Dendritic cell treated with granulocyte-macrophage colony-stimulating factor and Interleukin-4, amounts not matched to agents 40 ng/mL and 50 ng/mL, for 4 days (primary cell): ENCODE data around the gene CDCA3.

ENCODE experiments used
- H3K27ac Mint-ChIP-seq: one replicate; pipeline ENCODE4 v1.8.0; 2022; ENCODE audit warnings: mild to moderate bottlenecking, mixed read lengths
- H3K27me3 Mint-ChIP-seq: one replicate; pipeline ENCODE4 v1.8.0; 2022; ENCODE audit warnings: mild to moderate bottlenecking, mixed read lengths
- H3K36me3 Mint-ChIP-seq: one replicate; pipeline ENCODE4 v1.8.0; 2022; ENCODE audit warnings: low read depth, mixed read lengths
- H3K4me1 Mint-ChIP-seq: one replicate; pipeline ENCODE4 v1.8.0; 2022; ENCODE audit warnings: low read depth, mixed read lengths
- H3K4me3 Mint-ChIP-seq: one replicate; pipeline ENCODE4 v1.8.0; 2022; ENCODE audit warnings: mild to moderate bottlenecking, moderate library complexity, mixed read lengths
- H3K9me3 Mint-ChIP-seq: one replicate; pipeline ENCODE4 v1.8.0; 2022; ENCODE audit warnings: mixed read lengths
- intact Hi-C: fragments of 100-400 bp; cut with micrococcal nuclease; formaldehyde crosslinking; loops from one replicate; pipeline ENCODE4 v1.15.0; 2022

CDCA3 gene

DNA sequence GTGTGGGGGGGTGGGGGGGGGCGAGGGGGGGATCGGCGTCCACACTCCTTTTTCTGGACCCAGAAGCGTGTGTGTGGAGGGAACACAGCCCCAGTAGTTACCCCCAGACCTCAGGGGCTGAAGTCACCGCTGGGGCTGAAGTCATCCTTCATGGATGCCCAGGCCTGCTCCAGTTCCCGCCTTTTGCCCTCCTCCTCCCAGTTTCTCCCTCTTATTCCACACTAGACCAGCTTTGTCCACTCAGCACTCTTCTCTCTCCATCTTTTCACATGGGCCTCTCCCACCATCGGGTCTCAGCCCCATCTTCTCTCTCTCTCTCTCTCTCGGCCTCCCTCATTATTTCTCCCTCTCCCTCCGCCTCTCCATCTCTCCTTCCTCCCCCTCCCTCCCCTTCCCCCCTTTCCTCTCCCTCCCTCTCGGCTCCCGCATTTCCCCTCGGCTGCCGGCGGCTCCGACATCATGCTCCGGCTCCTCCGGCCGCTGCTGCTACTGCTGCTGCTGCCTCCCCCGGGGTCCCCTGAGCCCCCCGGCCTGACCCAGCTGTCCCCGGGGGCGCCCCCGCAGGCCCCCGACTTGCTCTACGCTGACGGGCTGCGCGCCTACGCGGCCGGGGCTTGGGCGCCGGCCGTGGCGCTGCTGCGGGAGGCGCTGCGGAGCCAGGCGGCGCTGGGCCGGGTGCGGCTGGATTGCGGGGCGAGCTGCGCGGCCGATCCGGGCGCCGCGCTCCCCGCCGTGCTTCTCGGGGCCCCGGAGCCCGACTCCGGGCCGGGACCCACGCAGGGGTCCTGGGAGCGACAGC lies 22.9 kb downstream of the CDCA3 start, which contains the start of gene P3H3:
Gene P3H3 (plus strand): TSS at position 426 of the 799 bp plus-strand sequence. CDS start 34 bp downstream, at position 460.
- H3K27ac Mint-ChIP-seq = peak within 1 kb of the TSS; percentile 37
- intact Hi-C loops = loop anchor here (5.0 kb wide), 3 partner anchors 91 to 211 kb away; partner anchors contain the start of gene ZNF384
- H3K9me3 Mint-ChIP-seq = no peaks in the 10 kb centered on the region
- H3K4me3 Mint-ChIP-seq = peak within 1 kb of the TSS; percentile 73
- peaks cover 47% of the 10 kb centered on the region for H3K4me1 Mint-ChIP-seq
- peaks cover 65% of the 10 kb centered on the region for H3K27me3 Mint-ChIP-seq
- peaks cover 15% of the 10 kb centered on the region for H3K36me3 Mint-ChIP-seq

DNA sequence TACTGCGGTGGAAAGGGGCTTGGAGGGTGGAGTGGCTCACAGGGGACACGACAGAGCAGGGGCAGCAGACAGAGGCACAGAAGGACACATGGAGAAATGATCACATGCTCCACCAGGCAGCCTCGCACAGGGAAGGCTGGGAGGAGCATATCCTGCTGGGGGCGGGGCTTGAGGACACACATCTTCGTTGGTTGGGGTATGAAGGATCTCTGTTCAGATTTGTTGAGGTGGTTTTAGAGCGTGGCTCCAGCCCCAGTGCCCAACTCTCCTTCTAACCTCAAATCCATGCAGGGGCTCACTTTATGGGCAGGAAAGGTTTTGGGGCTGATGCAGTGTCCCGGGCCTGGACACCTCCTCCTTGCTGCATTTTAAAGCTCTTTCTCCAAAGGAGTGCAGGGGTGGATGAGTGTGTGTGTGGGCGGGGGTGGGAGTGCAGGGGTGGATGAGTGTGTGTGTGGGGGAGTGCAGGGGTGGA lies 23.6 kb downstream of the CDCA3 start:
- H3K36me3 Mint-ChIP-seq = peaks cover 15% of the 10 kb centered on the region
- H3K4me3 Mint-ChIP-seq = peak overlapping the region; percentile 48
- H3K27me3 Mint-ChIP-seq = peaks cover 67% of the 10 kb centered on the region
- no peak overlapping the region for H3K27ac Mint-ChIP-seq
- no peaks in the 10 kb centered on the region for H3K9me3 Mint-ChIP-seq
- H3K4me1 Mint-ChIP-seq = peaks cover 54% of the 10 kb centered on the region
- intact Hi-C loops = loop anchor here (5.0 kb wide), 3 partner anchors 90 to 210 kb away; partner anchors contain the start of gene ZNF384

GRCh38 chr12:6826734-6827436 lies 24.2 kb downstream of the CDCA3 start:
- no peak overlapping the region for H3K27ac Mint-ChIP-seq
- peaks cover 60% of the 10 kb centered on the region for H3K4me1 Mint-ChIP-seq
- peaks cover 66% of the 10 kb centered on the region for H3K27me3 Mint-ChIP-seq
- H3K9me3 Mint-ChIP-seq = no peaks in the 10 kb centered on the region
- peaks cover 15% of the 10 kb centered on the region for H3K36me3 Mint-ChIP-seq
- no peak overlapping the region for H3K4me3 Mint-ChIP-seq
- intact Hi-C loops = loop anchor here (5.0 kb wide), 3 partner anchors 90 to 210 kb away; partner anchors contain the start of gene ZNF384

GRCh38 chr12:6826125-6826733 lies 24.9 kb downstream of the CDCA3 start:
- Mint-ChIP-seq H3K36me3 (peaks cover 15% of the 10 kb centered on the region), H3K27ac (no peak overlapping the region), H3K9me3 (no peaks in the 10 kb centered on the region), H3K4me1 (peaks cover 63% of the 10 kb centered on the region), H3K4me3 (no peak overlapping the region), H3K27me3 (peaks cover 60% of the 10 kb centered on the region)
- intact Hi-C loops = loop anchor here (5.0 kb wide), 3 partner anchors 89 to 209 kb away; partner anchors contain the start of gene ZNF384

- H3K9me3 Mint-ChIP-seq = no peaks in the 10 kb centered on the region
- intact Hi-C loops = loop anchor here (1.0 to 5.0 kb wide), 4 partner anchors 72 to 208 kb away; partner anchors contain the start of genes MLF2 and ZNF384
Measured at GRCh38 chr12:6825398-6826124, 25.5 kb downstream of the CDCA3 start.

GRCh38 chr12:6824901-6825381 lies 26.1 kb downstream of the CDCA3 start:
- H3K9me3 Mint-ChIP-seq = no peaks in the 10 kb centered on the region
- peaks cover 48% of the 10 kb centered on the region for H3K27me3 Mint-ChIP-seq
- no peak overlapping the region for H3K4me3 Mint-ChIP-seq
- intact Hi-C loops = loop anchor here (1.0 to 5.0 kb wide), 5 partner anchors 38 to 208 kb away; partner anchors contain the start of genes CD4, MLF2 and ZNF384
- H3K36me3 Mint-ChIP-seq = peaks cover 24% of the 10 kb centered on the region
- H3K4me1 Mint-ChIP-seq = peaks cover 65% of the 10 kb centered on the region
- H3K27ac Mint-ChIP-seq = no peak overlapping the region

More at GRCh38 chr12:6825398-6826124, 25.5 kb downstream of the CDCA3 start:
- peaks cover 54% of the 10 kb centered on the region for H3K27me3 Mint-ChIP-seq
- peaks cover 18% of the 10 kb centered on the region for H3K36me3 Mint-ChIP-seq
- H3K4me1 Mint-ChIP-seq = peaks cover 65% of the 10 kb centered on the region
- H3K27ac Mint-ChIP-seq = no peak overlapping the region
- no peak overlapping the region for H3K4me3 Mint-ChIP-seq

- intact Hi-C loops = loop anchor here (5.0 kb wide), 1 partner anchor 37 kb away; the partner anchor contains the start of gene CD4
- peaks cover 31% of the 10 kb centered on the region for H3K36me3 Mint-ChIP-seq
- no peaks in the 10 kb centered on the region for H3K9me3 Mint-ChIP-seq
- H3K27ac Mint-ChIP-seq = no peak overlapping the region
- H3K27me3 Mint-ChIP-seq = peaks cover 41% of the 10 kb centered on the region
- peaks cover 66% of the 10 kb centered on the region for H3K4me1 Mint-ChIP-seq
- H3K4me3 Mint-ChIP-seq = no peak overlapping the region
Measured at GRCh38 chr12:6824085-6824775, 26.9 kb downstream of the CDCA3 start.

- H3K27me3 Mint-ChIP-seq = peaks cover 35% of the 10 kb centered on the region
Measured at GRCh38 chr12:6823182-6824084, 27.7 kb downstream of the CDCA3 start.

DNA sequence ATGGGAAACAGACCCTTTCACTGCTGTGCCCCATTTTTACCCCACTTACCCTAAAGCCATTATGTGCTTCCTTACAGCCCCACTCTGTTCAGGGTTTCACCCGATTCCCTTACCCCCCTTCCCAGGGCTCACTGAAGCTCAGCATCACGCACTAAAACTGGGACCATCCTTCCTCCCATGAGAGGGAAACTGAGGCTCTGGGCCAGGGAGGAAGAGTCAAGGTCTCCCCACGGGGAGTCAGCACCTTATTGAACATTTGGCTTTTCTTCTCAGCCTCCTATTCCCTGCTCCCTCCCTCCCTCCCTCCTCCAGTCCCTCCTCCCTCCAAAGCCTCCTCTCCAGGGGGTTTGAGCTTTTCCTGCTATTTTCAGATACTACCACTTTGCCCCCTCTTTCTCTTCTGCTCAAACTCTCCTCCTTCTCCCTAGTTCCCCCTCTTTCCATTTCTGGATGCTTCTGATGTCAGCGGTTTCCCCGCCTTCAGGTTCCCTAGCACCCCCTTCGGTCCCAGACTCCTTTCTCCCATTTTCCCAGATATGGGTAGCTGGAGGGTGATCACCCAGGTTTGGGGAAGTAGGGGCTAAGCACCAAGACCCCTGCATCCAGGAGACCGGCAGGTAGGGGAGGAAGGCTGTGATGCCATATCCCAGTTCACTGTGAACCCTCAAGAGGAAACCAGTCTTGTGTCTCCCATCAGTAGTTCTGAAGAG lies 28.5 kb downstream of the CDCA3 start:
- intact Hi-C loops = loop anchor here (5.0 kb wide), 1 partner anchor 35 kb away; the partner anchor contains the start of gene CD4
- Mint-ChIP-seq H3K27ac (peak overlapping the region; percentile 78), H3K9me3 (no peaks in the 10 kb centered on the region), H3K36me3 (peaks cover 48% of the 10 kb centered on the region), H3K4me3 (peak overlapping the region; percentile 80), H3K27me3 (peaks cover 30% of the 10 kb centered on the region), H3K4me1 (peaks cover 68% of the 10 kb centered on the region)

More at GRCh38 chr12:6823182-6824084, 27.7 kb downstream of the CDCA3 start:
- intact Hi-C loops = loop anchor here (5.0 kb wide), 1 partner anchor 36 kb away; the partner anchor contains the start of gene CD4
- Mint-ChIP-seq H3K4me1 (peaks cover 70% of the 10 kb centered on the region), H3K27ac (peak overlapping the region; percentile 78), H3K9me3 (no peaks in the 10 kb centered on the region), H3K4me3 (no peak overlapping the region), H3K36me3 (peaks cover 39% of the 10 kb centered on the region)

- Mint-ChIP-seq H3K4me1 (peaks cover 63% of the 10 kb centered on the region), H3K27me3 (peaks cover 22% of the 10 kb centered on the region)
- intact Hi-C loops = loop anchor here (5.0 kb wide), 1 partner anchor 35 kb away; the partner anchor contains the start of gene CD4
Measured at GRCh38 chr12:6821591-6822425, 29.3 kb downstream of the CDCA3 start, which contains the start of gene GPR162. Gene GPR162, plus strand, starts transcription at chr12:6821821. Its CDS starts 2,078 bp downstream, at chr12:6823899.

More at GRCh38 chr12:6821591-6822425, 29.3 kb downstream of the CDCA3 start, which contains the start of gene GPR162:
- peak within 1 kb of the TSS; percentile 78 for H3K27ac Mint-ChIP-seq
- H3K9me3 Mint-ChIP-seq = no peaks in the 10 kb centered on the region
- H3K4me3 Mint-ChIP-seq = peak within 1 kb of the TSS; percentile 80
- peaks cover 55% of the 10 kb centered on the region for H3K36me3 Mint-ChIP-seq
